Stimulated activated naive CD8-positive, alpha-beta T cell treated with anti-CD3 and anti-CD28 coated beads, Interleukin-15, Interleukin-2, amounts not matched to agents 100 ng/mL and 50 ng/mL, for 24 hours (primary cell): Measurements from ENCODE around the gene KLC4.
"Not testable (repeated sequence)": the region's sequence is repeated elsewhere in the genome, so short reads cannot be mapped to it uniquely, and the experiment has no call there.

ENCODE experiments used
- H3K27ac Mint-ChIP-seq: one replicate; pipeline ENCODE4 v1.8.0; 2021; ENCODE audit warnings: mild to moderate bottlenecking, mixed read lengths
- H3K27me3 Mint-ChIP-seq: one replicate; pipeline ENCODE4 v1.8.0; 2021; ENCODE audit warnings: mixed read lengths
- H3K36me3 Mint-ChIP-seq: one replicate; pipeline ENCODE4 v1.8.0; 2021; ENCODE audit warnings: low read depth, mixed read lengths
- H3K4me1 Mint-ChIP-seq: one replicate; pipeline ENCODE4 v1.8.0; 2021; ENCODE audit warnings: low read depth, mixed read lengths
- H3K4me3 Mint-ChIP-seq: one replicate; pipeline ENCODE4 v1.8.0; 2021; ENCODE audit warnings: mild to moderate bottlenecking, mixed read lengths
- H3K9me3 Mint-ChIP-seq: one replicate; pipeline ENCODE4 v1.8.0; 2021; ENCODE audit warnings: mixed read lengths

KLC4 gene

DNA sequence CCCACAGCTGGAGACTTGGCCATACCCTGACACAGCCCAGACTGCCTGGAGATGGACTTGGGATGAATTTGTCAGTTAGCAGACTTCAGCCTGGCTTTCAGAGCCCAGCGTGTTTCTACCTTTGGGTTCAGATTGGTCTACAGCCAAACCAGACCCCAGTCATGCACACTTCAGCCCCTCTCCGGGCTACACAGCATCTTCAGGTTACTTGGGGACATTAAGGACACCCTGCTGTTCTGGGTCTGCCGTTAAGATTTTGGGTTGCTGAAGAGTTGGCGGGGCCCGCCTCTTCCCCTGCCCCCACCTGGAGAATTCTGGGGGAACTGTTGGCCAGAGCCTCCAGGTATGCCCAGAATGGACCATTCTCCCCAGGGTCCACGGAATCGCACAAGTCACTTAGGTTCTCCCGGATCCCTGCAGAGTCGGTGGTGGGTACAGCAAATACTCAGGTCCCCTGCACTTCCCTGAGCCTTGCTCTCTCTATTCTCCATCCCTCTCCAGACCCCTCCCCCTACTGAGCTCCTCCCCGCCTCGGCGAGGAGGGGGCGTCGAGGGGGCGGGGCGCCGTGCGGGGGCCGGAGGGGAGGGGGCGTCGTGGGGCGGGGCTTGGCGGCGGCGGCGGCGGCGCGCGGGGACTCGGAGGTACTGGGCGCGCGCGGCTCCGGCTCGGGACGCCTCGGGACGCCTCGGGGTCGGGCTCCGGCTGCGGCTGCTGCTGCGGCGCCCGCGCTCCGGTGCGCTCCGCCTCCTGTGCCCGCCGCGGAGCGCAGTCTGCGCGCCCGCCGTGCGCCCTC lies 16.4 kb downstream of the KLC4 start, which contains the start of gene PTK7:
PTK7 (plus strand) TSS at position 645 of the 794 bp plus-strand sequence. CDS start 175 bp downstream, outside the sequence.
- Mint-ChIP-seq H3K36me3 (no peaks in the 10 kb centered on the region), H3K9me3 (no peaks in the 10 kb centered on the region), H3K4me1 (peaks cover 4% of the 10 kb centered on the region), H3K27me3 (peaks cover 20% of the 10 kb centered on the region), H3K4me3 (peak within 1 kb of the TSS; percentile 71), H3K27ac (no peak within 1 kb of the TSS)

DNA sequence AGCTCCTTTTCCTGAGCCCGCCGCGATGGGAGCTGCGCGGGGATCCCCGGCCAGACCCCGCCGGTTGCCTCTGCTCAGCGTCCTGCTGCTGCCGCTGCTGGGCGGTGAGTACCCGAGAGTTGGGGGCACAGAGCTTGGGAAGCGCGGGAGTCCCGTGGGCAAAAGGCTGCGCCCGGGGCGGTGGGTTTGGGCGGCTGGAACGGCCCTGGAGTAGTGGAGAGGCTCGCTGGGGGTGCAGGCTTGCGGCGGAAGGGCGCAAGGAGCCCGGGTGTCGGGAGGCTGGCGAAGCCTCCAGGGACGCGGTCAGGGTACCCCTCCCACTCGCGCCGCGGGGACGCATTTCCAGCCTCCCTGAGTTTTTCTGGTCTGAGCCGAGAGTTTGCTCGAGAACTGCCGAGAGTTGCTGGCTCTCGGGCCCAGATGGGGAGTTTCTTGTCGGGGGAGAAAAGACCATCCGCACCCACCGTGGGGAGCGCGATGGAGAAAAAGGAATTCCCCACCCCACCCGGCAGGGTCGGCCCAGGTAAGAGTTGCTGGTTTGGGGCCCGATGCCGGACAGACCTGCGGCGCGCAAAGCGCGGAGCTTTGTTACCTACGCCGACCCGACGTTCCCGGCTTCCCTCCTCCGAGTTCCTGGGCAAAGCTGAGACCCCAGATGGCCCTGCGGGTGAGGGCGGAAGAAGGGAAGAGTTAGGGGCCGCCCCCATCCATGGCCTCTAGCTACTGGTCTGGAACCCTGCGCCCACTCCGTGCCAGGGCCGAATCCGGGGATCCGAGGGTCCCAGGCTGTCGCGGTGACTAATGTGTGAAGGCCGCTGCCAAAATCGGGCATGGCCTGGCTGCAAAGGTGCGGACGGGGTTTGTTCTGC lies 17.3 kb downstream of the KLC4 start:
- Mint-ChIP-seq H3K27me3 (peaks cover 20% of the 10 kb centered on the region), H3K27ac (no peak overlapping the region), H3K4me3 (peak overlapping the region; percentile 71), H3K4me1 (peaks cover 4% of the 10 kb centered on the region), H3K36me3 (no peaks in the 10 kb centered on the region), H3K9me3 (no peaks in the 10 kb centered on the region)

DNA sequence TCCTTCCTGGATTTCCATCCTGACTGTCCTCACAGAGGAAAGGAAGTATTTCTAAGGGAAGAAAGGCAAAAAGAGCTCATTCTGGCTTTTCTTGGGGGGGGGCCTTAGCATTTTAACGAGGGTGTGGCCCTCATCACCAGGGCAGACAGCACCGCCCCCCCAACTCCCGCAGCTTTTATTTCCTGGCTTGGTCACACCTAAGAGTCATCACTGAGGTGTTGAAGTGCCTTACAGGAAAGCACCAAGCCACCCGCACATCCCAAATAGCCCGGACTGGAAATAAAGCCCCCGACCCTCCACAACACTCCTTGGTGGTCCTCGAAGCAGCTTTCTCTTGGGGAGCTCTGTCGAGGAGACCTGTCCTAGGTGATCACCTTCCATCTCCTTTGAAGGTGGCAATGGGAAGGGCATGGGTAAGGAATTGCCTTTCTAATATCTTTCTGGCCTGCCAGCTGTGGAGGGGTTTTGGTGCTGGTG lies 17.9 kb downstream of the KLC4 start:
- Mint-ChIP-seq H3K27me3 (peaks cover 20% of the 10 kb centered on the region), H3K4me3 (peak overlapping the region; percentile 71), H3K4me1 (peaks cover 4% of the 10 kb centered on the region), H3K36me3 (no peaks in the 10 kb centered on the region), H3K9me3 (no peaks in the 10 kb centered on the region), H3K27ac (no peak overlapping the region)

DNA sequence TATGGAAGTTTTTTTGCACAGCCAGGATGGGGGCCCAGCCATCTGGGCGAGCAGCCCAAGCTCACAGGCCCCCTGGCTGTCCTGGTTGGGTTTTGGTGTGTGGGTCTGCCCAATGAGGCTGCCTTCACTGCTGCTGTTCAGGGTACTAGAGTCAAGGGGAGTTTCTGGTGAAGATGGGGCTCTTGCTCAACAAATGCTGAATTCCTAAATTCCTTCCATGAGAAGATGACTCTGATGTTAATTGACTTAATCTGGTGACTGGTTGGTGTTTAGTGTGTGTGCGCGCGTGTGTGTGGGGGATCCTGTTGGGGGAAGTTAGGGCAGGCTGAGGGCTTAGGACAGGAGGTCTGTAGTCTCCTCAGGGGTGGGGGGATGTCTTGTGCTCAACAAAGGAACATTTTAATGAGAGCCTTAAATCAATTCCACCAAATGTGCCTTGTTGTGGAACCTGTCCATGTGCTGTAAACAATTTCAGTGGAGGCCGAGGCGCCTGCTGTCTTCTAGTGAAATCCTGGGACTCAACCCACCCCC lies 18.6 kb downstream of the KLC4 start:
- H3K27ac Mint-ChIP-seq = no peak overlapping the region
- H3K36me3 Mint-ChIP-seq = no peaks in the 10 kb centered on the region
- H3K27me3 Mint-ChIP-seq = peaks cover 20% of the 10 kb centered on the region
- H3K9me3 Mint-ChIP-seq = no peaks in the 10 kb centered on the region
- no peak overlapping the region for H3K4me3 Mint-ChIP-seq
- peaks cover 4% of the 10 kb centered on the region for H3K4me1 Mint-ChIP-seq

DNA sequence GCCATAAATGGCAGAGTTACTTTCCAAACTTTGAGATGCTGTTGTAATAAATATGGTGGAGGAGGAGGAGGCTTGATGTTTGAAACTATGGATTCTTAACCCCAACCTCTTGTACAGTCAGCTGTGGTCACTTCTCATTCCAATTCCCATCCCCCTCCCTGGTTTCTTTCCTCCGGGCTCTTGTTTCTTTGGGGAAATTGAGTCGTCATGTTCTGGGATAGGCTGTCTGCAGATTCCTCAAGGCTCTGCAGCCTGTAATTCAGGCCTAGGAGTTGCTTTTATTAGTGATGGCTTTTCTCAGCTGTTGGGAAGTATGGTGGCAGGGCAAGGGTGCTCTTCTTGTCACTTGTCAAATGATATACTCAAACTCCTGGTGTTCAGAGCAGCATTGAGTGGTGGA lies 19.3 kb downstream of the KLC4 start:
- Mint-ChIP-seq H3K4me1 (peaks cover 4% of the 10 kb centered on the region), H3K27ac (no peak overlapping the region), H3K27me3 (peaks cover 20% of the 10 kb centered on the region), H3K9me3 (no peaks in the 10 kb centered on the region), H3K36me3 (no peaks in the 10 kb centered on the region), H3K4me3 (no peak overlapping the region)

DNA sequence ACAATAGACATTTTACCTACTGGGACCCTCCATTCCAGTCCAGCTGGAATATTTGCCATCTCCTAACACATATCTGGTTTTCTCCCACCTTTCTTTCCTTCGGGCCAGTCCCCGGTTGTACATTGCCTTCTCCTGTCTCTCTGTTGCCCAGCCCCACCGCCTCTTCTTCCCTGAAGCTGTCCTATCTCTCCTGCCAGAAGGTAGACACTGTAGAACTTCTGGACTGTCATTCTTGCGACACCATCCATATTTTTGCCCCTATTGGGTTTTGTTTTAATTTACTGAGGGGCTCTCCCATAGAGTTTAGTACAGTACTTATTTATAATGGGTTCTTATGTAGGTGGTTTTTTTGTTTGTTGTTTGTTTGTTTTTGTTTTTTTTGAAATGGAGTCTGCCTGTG lies 21.6 kb downstream of the KLC4 start:
- Mint-ChIP-seq H3K27me3 (peaks cover 20% of the 10 kb centered on the region), H3K4me3 (no peak overlapping the region), H3K9me3 (no peaks in the 10 kb centered on the region), H3K27ac (no peak overlapping the region), H3K4me1 (peaks cover 7% of the 10 kb centered on the region), H3K36me3 (no peaks in the 10 kb centered on the region)

DNA sequence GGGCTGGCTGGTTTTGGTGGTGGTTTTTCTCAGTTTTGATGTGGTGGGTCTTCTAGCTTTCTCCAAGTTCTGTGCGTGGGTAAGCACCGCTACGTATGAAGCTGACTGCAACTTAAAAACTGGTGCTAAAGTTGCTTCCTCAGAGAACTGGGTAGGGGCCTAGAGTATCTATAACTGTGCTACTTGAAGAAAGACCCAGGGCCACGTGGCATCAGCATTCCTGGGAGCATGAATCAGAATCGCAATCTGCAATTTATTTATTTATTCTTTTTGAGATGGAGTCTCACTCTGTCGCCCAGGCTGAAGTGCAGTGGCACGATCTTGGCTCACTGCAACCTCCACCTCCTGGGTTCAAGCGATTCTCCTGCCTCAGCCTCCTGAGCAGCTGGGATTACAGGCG lies 22.5 kb downstream of the KLC4 start:
- H3K27me3 Mint-ChIP-seq = peaks cover 15% of the 10 kb centered on the region

DNA sequence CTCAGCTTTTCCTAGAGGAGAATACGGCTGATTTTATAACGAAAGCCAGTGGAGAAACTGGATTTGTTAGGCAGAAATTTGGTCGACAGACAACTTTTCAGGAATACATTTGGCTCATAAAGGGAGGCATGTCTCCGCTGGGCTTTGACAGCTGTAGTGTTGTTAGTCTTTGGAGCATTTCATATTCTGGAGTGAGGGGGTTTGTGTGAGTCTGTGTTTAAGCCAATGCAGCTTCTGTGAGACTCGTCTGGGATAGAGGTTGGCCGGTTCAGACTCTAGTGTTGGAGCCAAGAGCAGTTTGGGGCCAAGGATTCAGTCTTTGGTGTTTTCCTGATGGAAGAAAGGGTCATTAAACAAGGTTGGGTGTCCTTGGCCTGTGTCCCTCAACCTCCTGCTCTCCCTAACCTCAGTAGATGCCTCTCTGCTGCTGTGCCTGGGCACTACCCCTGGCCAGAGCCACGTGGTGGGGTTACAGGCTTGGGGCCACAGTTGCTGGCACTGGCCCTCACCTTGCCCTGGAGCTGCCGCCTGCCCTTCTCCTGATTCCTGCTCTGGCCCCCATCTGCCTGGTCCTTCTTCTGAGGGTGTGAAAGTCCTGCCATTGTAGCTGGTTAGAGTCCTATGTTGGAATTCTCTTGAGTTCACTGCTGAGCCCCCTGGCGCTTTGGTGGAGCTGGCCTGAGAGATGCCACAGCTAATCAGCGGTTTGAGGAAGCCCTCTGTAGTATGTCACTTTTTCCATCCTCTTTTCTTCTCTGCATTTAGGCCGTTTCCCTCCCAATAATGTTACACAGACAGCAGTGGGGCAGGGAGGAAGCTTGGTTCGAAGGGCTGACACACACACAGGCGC lies 23.6 kb downstream of the KLC4 start:
- no peaks in the 10 kb centered on the region for H3K9me3 Mint-ChIP-seq
- H3K4me1 Mint-ChIP-seq = peaks cover 7% of the 10 kb centered on the region
- H3K27ac Mint-ChIP-seq = no peak overlapping the region
- no peak overlapping the region for H3K4me3 Mint-ChIP-seq
- peaks cover 4% of the 10 kb centered on the region for H3K27me3 Mint-ChIP-seq
- no peaks in the 10 kb centered on the region for H3K36me3 Mint-ChIP-seq

More for the DNA sequence above, 22.5 kb downstream of the KLC4 start:
- not testable (repeated sequence) for H3K4me1 Mint-ChIP-seq, H3K4me3 Mint-ChIP-seq, H3K9me3 Mint-ChIP-seq, H3K27ac Mint-ChIP-seq, H3K36me3 Mint-ChIP-seq

DNA sequence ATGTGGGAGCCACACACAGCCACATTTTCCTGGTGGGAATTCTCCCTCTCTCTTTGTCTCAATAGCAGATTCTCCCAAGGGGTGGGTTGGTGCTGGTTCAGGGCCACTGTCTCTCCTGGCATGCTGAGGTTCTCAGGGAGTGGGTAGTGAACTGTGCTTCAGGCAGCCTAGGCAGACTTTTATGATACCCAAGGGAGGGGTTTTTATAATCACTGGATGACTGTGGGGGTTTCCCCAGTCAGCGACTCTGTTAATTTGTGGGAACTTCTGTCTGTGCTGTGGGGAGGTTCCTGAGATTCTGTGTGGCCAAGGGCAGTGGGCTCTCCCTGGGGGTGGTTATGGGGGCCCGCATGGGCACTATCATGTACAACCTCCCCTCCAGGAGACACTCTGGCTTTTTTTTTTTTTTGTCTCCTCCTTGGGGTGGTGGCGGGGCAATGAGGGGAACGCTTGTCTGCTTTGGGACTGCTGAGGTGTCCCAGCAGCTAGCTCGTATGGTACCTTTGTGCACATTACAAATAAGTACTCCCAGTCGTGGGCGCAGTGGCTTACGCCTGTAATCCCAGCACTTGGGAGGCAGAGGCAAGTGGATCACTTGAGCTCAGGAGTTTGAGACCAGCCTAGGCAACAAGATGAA lies 26.7 kb downstream of the KLC4 start:
- Mint-ChIP-seq H3K27ac (no peak overlapping the region), H3K27me3 (no peaks in the 10 kb centered on the region), H3K36me3 (no peaks in the 10 kb centered on the region), H3K4me3 (no peak overlapping the region), H3K4me1 (peaks cover 12% of the 10 kb centered on the region), H3K9me3 (no peaks in the 10 kb centered on the region)

DNA sequence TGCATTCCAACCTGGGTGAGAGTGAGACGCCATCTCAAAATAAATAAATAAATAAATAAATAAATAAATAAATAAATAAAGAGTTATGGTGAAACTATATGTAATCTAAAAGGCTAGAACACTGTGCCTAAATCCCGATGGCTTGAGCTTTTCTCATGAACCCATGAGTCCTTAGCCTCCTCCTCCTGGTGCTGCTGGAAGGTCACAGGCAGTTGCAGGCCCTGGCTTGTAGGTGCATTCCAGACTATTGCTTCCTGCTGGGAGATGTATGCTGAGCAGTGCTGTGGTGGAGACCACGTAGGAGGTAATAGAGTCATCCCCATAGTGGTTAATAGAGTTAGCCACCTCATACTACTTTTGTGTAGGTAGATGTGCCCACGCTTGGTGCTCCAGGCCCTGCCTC lies 29.2 kb downstream of the KLC4 start:
- no peaks in the 10 kb centered on the region for H3K27me3 Mint-ChIP-seq
- no peaks in the 10 kb centered on the region for H3K9me3 Mint-ChIP-seq
- no peak overlapping the region for H3K27ac Mint-ChIP-seq
- peaks cover 17% of the 10 kb centered on the region for H3K4me1 Mint-ChIP-seq
- no peaks in the 10 kb centered on the region for H3K36me3 Mint-ChIP-seq
- no peak overlapping the region for H3K4me3 Mint-ChIP-seq

DNA sequence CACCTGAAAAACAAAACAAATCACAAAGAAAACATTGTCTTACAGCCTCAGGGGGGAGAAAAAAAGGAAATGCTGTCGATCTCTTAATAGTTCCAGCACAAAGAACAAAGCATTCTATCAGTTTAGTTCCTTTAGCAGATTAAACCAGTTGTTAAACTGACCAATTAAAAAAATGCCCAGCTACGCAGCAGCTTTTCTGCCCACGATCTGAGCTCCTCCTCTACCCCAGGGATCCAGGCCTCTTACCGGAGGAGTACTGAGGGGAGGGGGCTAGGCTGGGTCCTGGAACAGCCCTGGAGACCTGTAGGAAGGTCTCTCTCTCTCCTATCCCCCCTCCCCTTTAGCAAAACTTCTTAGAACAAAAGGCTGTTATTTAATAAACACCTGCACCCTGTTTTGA lies 30.0 kb downstream of the KLC4 start:
- H3K27ac Mint-ChIP-seq = no peak overlapping the region
- H3K4me3 Mint-ChIP-seq = no peak overlapping the region
- H3K36me3 Mint-ChIP-seq = no peaks in the 10 kb centered on the region
- peaks cover 22% of the 10 kb centered on the region for H3K4me1 Mint-ChIP-seq
- H3K9me3 Mint-ChIP-seq = no peaks in the 10 kb centered on the region
- no peaks in the 10 kb centered on the region for H3K27me3 Mint-ChIP-seq

DNA sequence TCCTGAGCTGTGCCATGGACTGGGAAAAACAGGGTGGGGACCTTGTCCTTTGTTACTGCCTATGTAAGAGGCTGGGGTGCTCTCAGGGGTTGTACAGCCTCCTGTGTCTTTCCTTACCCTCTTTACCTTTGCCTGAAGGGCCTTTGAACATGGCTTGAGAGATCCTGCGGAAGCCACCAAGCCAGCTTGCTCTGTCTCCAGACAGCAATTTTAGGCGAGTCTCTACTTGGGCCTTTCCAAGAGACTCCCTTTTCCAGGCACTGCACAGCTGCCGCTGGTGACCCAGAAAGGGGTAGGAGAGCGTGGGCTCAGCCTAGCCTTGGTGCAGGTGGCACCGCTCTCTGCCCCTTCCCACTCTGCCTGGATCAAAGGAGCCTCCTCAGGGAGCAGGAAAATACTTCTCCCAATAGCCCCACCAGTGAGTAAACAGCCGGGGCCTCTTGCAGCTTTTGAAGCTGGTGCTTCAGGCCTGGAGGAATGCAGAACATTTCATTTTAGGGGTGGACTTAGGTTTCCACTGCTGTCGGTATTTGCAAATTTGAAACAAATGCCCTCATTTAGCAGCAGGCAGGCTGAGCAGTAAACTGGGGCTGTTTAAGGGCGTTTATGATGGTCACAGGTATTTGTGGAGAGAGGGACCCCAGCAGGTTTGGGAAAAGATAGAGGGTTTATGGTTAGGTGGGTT lies 30.6 kb downstream of the KLC4 start:
- no peaks in the 10 kb centered on the region for H3K27me3 Mint-ChIP-seq
- no peak overlapping the region for H3K27ac Mint-ChIP-seq
- no peaks in the 10 kb centered on the region for H3K9me3 Mint-ChIP-seq
- H3K36me3 Mint-ChIP-seq = no peaks in the 10 kb centered on the region
- no peak overlapping the region for H3K4me3 Mint-ChIP-seq
- H3K4me1 Mint-ChIP-seq = peaks cover 22% of the 10 kb centered on the region

DNA sequence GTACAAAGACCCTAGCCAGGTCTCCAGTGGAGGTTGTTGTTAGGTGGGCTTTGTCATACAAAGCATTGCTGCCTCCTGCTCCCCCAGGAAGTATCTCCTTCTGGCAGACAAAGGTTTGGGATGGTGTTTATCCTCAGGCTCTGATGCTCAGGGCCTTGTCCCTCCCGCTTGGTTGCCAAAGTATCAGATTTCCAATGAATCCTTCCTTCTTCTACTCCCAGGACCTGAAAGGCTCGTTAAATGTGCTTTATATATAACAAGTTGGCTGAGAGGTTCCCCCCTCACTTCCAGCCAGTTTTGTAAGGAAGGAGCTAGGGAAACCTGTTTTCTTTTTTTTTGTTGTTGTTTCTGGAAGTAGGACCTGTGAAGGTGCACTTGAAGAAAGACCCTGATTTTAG lies 31.1 kb downstream of the KLC4 start:
- Mint-ChIP-seq H3K9me3 (no peaks in the 10 kb centered on the region), H3K4me1 (peaks cover 22% of the 10 kb centered on the region), H3K27ac (no peak overlapping the region), H3K27me3 (no peaks in the 10 kb centered on the region), H3K4me3 (no peak overlapping the region), H3K36me3 (no peaks in the 10 kb centered on the region)
